Gastrocnemius medialis (tissue), 4 donors: Measurements from ENCODE around the gene CPHXL.

Experiments
- CTCF ChIP-seq, 5 experiments: fragments of 450-650 bp in 3 of 5; fragments of 200-600 bp in 2 of 5; sonication (generic) in 2 of 5; IDR thresholded peaks in 4 of 5; conservative IDR thresholded peaks in 1 of 5; 1 replicate in 4 of 5; 2 replicates in 1 of 5; pipeline ENCODE4 v1.5.1; 2016 to 2019; ENCODE audit warnings: antibody characterized with exemption in 5 of 5, mild to moderate bottlenecking in 3 of 5, moderate library complexity in 3 of 5
- POLR2A ChIP-seq, 2 donors: fragments of 450-650 bp; IDR thresholded peaks; one replicate each; pipeline ENCODE4 v1.6.1; 2017; ENCODE audit warnings: antibody characterized with exemption in 2 of 2, mild to moderate bottlenecking in 2 of 2, moderate library complexity in 2 of 2

GRCh38 chr16:75750528-75750927 lies 24.2 kb upstream of the CPHXL start:
- no peak for TF ChIP-seq CTCF (IDR thresholded peaks at IDR 0.05 in 4 of 5, conservative IDR thresholded peaks at IDR 0.05 in 1 of 5)
- no peak for TF ChIP-seq POLR2A (IDR thresholded peaks at IDR 0.05)
